ENCODE measurements around the gene ADGRG6. TPM values are rescaled to one million over a fixed set of nuclear protein-coding genes. Genes with fewer than 3 reads are reported as not detected.

Gene ADGRG6
- total RNA-seq, 1 experiment from 2014 or later = 2.5 TPM

DNA sequence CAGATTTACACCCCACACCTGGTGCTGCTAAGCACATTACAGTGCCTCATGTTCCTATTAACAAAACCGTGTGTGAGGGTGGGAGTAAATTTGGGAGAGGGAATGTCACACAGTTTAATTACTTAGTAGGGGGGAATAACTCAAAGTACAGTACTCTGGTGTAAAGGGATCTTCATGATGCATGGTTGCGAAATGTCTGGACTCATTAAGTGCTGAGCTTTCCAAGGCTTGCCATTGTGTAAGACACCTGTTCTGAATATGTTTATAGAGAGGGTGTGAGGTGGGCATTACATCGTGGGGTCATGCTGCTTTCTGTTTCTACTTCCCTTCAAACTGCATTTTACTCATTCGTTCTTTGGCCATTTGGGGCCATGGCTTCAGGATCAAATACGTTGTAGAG lies 181.2 kb downstream of the ADGRG6 start:
- no peaks in the 10 kb centered on the region for H3K27me3 Mint-ChIP-seq (ENCODE audit: low read depth)

More for the DNA sequence above, 181.2 kb downstream of the ADGRG6 start:
- no peak overlapping the region; a peak in 1 of 7 replicates for H3K27ac Mint-ChIP-seq
- H3T11ph ChIP-seq (ENCODE audit: low read length) = no peak overlapping the region
- H3K79me1 ChIP-seq (ENCODE audit: insufficient read depth, low read depth, low read length, poor library complexity, severe bottlenecking) = no peaks in the 10 kb centered on the region
- no peak overlapping the region for H2BK12ac ChIP-seq (ENCODE audit: insufficient read length, low read depth, low read length)
- H2AK5ac ChIP-seq (ENCODE audit: insufficient read length, low read length) = no peak overlapping the region
- H3K9me3 ChIP-seq (ENCODE audit: control insufficient read depth, low read depth, low read length) = no peaks in the 10 kb centered on the region
- TF ChIP-seq, protein P1, sequence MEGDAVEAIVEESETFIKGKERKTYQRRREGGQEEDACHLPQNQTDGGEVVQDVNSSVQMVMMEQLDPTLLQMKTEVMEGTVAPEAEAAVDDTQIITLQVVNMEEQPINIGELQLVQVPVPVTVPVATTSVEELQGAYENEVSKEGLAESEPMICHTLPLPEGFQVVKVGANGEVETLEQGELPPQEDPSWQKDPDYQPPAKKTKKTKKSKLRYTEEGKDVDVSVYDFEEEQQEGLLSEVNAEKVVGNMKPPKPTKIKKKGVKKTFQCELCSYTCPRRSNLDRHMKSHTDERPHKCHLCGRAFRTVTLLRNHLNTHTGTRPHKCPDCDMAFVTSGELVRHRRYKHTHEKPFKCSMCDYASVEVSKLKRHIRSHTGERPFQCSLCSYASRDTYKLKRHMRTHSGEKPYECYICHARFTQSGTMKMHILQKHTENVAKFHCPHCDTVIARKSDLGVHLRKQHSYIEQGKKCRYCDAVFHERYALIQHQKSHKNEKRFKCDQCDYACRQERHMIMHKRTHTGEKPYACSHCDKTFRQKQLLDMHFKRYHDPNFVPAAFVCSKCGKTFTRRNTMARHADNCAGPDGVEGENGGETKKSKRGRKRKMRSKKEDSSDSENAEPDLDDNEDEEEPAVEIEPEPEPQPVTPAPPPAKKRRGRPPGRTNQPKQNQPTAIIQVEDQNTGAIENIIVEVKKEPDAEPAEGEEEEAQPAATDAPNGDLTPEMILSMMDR (conservative IDR thresholded peaks at IDR 0.05) = no peak
- H3K4ac ChIP-seq (ENCODE audit: low read depth, low read length) = no peak overlapping the region
- no peak overlapping the region for H3K27ac ChIP-seq (ENCODE audit: insufficient read length, low read depth, low read length)
- WGBS (ENCODE audit: extremely low coverage, insufficient read length, low lambda C conversion rate) = no CpG with 5 or more reads among the region's 5 CpGs
- peaks cover 4 to 8% of the 10 kb centered on the region in 2 experiments; a peak in 3 of 4 replicates for H3K4me1 Mint-ChIP-seq
- H3K56ac ChIP-seq (ENCODE audit: insufficient read length, low read depth, low read length) = no peak overlapping the region
- H4K91ac ChIP-seq (ENCODE audit: insufficient read length, low read depth, low read length) = no peak overlapping the region
- no peaks in the 10 kb centered on the region for H4K20me1 ChIP-seq (ENCODE audit: control insufficient read depth, insufficient read depth, insufficient read length)
- H2AFZ ChIP-seq (ENCODE audit: low read length) = no peak overlapping the region
- no peaks in the 10 kb centered on the region for H3K23me2 ChIP-seq (ENCODE audit: insufficient read length, low read depth, low read length, poor library complexity, severe bottlenecking)
- no peaks in the 10 kb centered on the region for H3K79me2 ChIP-seq (ENCODE audit: insufficient read depth, low read length)
- H2BK5ac ChIP-seq (ENCODE audit: insufficient read length, low read length) = no peak overlapping the region
- H4K5ac ChIP-seq (ENCODE audit: insufficient read length, low read depth, low read length) = no peak overlapping the region
- peaks cover 3% of the 10 kb centered on the region; the same call in 1 of the 2 replicates for H3K4me1 ChIP-seq (ENCODE audit: insufficient read depth, low read length)
- no peak overlapping the region for H3K4me3 Mint-ChIP-seq
- no peak overlapping the region for H2BK15ac ChIP-seq (ENCODE audit: low read depth, low read length)
- no peak overlapping the region for H2BK20ac ChIP-seq (ENCODE audit: low read depth, low read length, poor library complexity, severe bottlenecking)
- no peaks in the 10 kb centered on the region; a peak in 1 of 5 replicates for H3K9me3 Mint-ChIP-seq
- H3K18ac ChIP-seq (ENCODE audit: insufficient read length, low read depth, low read length) = no peak overlapping the region
- H3K4me2 ChIP-seq (ENCODE audit: insufficient read depth, insufficient read length, low read length) = no peak overlapping the region
- H3K14ac ChIP-seq (ENCODE audit: insufficient read depth, low read length) = no peak overlapping the region
- no peaks in the 10 kb centered on the region for H3K27me3 ChIP-seq (ENCODE audit: insufficient read depth, low read length)
- no peaks in the 10 kb centered on the region; a peak in 1 of 7 replicates for H3K36me3 Mint-ChIP-seq (ENCODE audit: insufficient read depth in 1 of 3, low read depth in 3 of 3)
- no peak overlapping the region for H3K23ac ChIP-seq (ENCODE audit: insufficient read length, low read depth, low read length)
- H3K9ac ChIP-seq (ENCODE audit: extremely low read depth, insufficient read length, low read length) = no peak overlapping the region
- DNase-seq = no peak
- no peak overlapping the region for H4K8ac ChIP-seq (replicated peaks; ENCODE audit: insufficient read length, low read depth, low read length)
- no peak overlapping the region for H2BK120ac ChIP-seq (ENCODE audit: low read depth, low read length, poor library complexity, severe bottlenecking)
